GM10266 (cell line): ENCODE data around the gene PRKN.

Source experiments
- DNase-seq: peaks from one replicate; pipeline ENCODE4 v3.0.0; 2012; ENCODE audit errors: extremely low spot score
- TF ChIP-seq, protein P1 (sequence below): IDR thresholded peaks from 2 replicates; pipeline ENCODE4 v1.5.1; 2012; ENCODE audit warnings: mild to moderate bottlenecking, low read depth; ENCODE audit not compliant: control insufficient read depth, insufficient read depth; ENCODE audit errors: missing control alignments

PRKN gene

DNA sequence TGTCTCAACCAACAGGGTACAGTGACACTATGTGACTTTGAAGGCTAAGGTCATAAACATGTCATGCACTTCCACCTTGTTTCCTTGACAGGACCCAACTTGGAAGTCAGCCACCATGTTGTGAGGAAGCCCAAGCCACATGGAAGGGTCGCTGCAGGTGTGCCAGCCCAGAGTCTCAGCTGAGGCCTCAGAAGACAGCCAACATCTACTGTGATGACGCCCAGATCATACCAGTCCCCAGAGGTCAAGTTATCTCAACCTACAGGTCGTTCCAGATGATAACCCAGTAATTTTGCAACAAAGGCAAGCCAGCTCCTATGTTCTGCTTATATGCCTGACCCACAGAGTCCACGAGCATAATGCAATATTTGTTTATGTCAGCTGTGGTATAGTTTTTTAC, 1077.7 kb downstream of the PRKN start:
- DNase-seq = no peak
- TF ChIP-seq, protein P1, sequence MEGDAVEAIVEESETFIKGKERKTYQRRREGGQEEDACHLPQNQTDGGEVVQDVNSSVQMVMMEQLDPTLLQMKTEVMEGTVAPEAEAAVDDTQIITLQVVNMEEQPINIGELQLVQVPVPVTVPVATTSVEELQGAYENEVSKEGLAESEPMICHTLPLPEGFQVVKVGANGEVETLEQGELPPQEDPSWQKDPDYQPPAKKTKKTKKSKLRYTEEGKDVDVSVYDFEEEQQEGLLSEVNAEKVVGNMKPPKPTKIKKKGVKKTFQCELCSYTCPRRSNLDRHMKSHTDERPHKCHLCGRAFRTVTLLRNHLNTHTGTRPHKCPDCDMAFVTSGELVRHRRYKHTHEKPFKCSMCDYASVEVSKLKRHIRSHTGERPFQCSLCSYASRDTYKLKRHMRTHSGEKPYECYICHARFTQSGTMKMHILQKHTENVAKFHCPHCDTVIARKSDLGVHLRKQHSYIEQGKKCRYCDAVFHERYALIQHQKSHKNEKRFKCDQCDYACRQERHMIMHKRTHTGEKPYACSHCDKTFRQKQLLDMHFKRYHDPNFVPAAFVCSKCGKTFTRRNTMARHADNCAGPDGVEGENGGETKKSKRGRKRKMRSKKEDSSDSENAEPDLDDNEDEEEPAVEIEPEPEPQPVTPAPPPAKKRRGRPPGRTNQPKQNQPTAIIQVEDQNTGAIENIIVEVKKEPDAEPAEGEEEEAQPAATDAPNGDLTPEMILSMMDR = no peak

DNA sequence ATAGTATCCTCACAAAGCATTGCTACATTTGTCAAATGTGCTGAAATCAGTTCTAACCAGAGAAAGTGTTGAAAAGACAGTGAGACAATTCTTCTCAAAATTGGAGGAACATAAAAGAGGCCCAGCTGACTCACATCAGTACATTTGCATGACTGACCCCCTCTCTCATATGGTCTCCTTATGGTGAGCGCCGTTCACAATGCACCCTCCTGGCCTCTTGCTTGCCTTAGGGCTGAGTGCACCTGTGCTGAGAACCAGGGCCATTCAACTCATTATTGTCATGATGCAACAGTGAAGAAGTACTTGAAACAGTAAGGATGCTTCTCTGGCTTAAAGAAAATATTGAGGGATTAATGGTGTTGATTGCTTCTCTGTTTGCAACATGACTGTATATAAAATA, 1078.5 kb downstream of the PRKN start:
- TF ChIP-seq, protein P1 = no peak

DNA sequence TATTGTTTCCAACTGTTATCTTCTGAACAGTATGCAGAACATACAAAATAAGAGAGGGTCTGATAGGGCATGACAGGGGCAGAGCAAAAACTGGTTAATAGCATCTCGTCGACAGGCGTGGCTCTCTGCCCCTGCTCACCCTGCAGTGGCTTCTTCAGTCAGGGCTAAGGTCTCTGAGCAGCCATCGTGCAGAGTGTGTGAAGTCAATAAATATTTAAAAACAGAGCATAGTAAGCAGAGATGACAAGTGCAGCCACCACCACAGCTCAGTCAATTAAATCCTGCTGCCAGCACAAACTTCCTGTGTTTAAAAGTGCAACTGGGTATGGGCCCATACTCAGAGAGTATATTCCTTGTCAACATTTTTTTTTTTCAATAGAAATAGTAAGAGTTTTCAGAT, 1080.3 kb downstream of the PRKN start:
- TF ChIP-seq, protein P1 = no peak
- DNase-seq = no peak

More for the DNA sequence above, 1078.5 kb downstream of the PRKN start:
- DNase-seq = no peak

DNA sequence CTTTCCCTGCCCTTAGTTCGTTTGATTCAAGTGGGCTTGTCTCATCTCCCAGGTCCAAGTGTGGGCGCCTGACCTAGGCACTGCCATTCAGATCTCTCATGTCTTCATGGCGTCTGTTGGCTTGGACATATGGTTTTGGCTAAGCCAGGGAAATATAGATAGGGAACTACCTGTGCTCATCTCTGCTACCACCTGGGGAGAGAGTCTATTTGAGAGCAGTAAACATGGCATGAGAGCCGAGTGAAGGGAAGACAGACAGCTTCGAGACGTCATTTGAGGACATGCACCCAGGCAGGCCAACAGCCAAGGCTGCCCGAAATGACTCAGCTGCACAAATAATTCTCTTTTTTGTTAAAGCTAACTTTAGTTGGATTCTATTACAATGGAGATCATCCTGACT, 1083.0 kb downstream of the PRKN start:
- no peak for DNase-seq
- TF ChIP-seq, protein P1 = no peak

DNA sequence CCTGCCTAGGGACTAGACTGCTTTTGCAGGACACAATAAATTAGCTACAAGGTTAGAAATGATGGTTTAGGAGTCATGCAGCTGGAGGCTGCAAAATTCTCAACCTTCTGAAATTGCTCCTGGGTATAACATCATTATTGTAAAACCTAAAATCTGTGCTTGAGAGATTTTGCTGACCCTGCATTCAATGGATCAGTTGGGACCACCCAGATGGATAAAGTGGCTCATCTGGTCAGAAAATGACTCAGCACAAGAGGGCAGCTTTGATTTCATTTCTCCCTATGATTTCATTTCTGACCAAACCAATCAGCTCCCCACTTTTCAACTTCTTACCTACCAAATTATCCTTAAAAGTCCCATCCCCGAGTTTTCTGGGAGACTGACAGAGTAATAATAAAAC, 1086.4 kb downstream of the PRKN start:
- TF ChIP-seq, protein P1 = no peak
- no peak for DNase-seq

DNA sequence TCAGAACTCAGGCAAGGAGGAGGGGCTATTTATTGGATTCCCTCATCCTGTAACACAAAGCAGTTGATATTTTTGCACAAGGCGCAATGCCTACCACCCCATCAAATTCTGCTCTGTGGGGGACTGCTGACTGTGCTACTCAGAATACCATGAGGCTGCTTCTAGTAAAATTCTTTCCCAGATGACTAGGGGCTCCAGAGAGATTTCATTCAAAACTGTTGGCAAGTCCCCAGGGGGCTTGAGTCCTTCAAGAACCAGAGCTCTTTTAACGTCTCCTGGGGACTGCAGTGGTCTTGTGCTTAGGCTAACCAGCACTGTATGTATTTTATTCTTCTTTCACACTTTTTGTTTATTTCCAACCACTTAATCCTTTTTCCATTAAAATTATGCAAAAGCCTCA, 1087.8 kb downstream of the PRKN start:
- TF ChIP-seq, protein P1 = no peak
- no peak for DNase-seq

DNA sequence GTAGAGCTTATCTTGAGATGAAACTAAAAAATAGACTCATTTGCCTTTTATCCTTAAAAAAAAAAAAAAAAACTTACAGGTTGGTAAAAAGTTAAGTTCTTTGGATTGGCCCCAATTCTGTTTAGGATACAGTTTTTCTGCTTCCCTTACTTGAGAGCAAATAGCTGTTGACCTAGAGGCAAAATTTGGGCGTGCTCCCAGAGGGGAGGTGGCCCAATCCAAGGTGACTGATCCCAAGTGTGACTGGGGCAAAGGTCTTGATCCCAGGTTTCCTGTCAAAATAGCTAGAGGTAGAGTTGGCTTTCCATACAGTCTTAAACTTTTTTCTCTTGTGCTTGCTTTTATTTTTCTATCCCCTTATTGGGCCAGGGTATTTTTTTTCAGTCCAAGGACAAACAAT, 1089.9 kb downstream of the PRKN start:
- TF ChIP-seq, protein P1 = no peak
- no peak for DNase-seq
